Spleen (tissue), 11 donors: ENCODE results near the gene UBE2I. TPM values are rescaled to one million over a fixed set of nuclear protein-coding genes. Genes with fewer than 3 reads are reported as not detected.

Experiments
- DNase-seq: peaks from one replicate; pipeline ENCODE4 v3.0.0-alpha.2; 2020
- H3K27ac ChIP-seq, 8 donors: fragments of 200-600 bp; sonication (generic) in 7 of 8; 1 replicate in 4 of 8; 2 replicates in 4 of 8; pipeline versions ENCODE4 v1.5.0 to v1.8.0; 2016 to 2021; ENCODE audit warnings: inconsistent platforms in 4 of 8, mild to moderate bottlenecking in 4 of 8, moderate library complexity in 1 of 8
- H3K27me3 ChIP-seq, 7 donors: fragments of 200-600 bp; sonication (generic) in 6 of 7; replicated peaks in 1 of 7; 1 replicate in 4 of 7; 2 replicates in 3 of 7; pipeline versions ENCODE4 v1.5.0 to v1.8.0; 2016 to 2021; ENCODE audit warnings: inconsistent platforms in 3 of 7, mild to moderate bottlenecking in 1 of 7
- H3K36me3 ChIP-seq, 6 donors: fragments of 200-600 bp; sonication (generic) in 5 of 6; 1 replicate in 4 of 6; 2 replicates in 2 of 6; pipeline versions ENCODE4 v1.5.0 to v1.8.0; 2016 to 2021; ENCODE audit warnings: inconsistent platforms in 2 of 6
- H3K4me1 ChIP-seq, 6 donors: fragments of 200-600 bp; sonication (generic) in 5 of 6; 1 replicate in 3 of 6; 2 replicates in 3 of 6; pipeline versions ENCODE4 v1.5.0 to v1.8.0; 2016 to 2021; ENCODE audit warnings: inconsistent platforms in 3 of 6
- H3K4me3 ChIP-seq, 8 donors: fragments of 200-600 bp; sonication (generic) in 7 of 8; 1 replicate in 4 of 8; 2 replicates in 4 of 8; pipeline versions ENCODE4 v1.5.0 to v1.8.0; 2016 to 2021; ENCODE audit warnings: inconsistent platforms in 4 of 8, mild to moderate bottlenecking in 4 of 8, moderate library complexity in 2 of 8
- H3K9me3 ChIP-seq, 8 donors: fragments of 200-600 bp; sonication (generic) in 7 of 8; 1 replicate in 4 of 8; 2 replicates in 4 of 8; pipeline versions ENCODE4 v1.5.0 to v1.8.0; 2016 to 2021; ENCODE audit warnings: inconsistent platforms in 4 of 8
- POLR2A ChIP-seq, 3 donors: fragments of 450-650 bp; IDR thresholded peaks; one replicate each; pipeline ENCODE4 v1.5.1; 2017; ENCODE audit warnings: antibody characterized with exemption in 3 of 3, mild to moderate bottlenecking in 1 of 3
- POLR2AphosphoS5 ChIP-seq, 3 donors: sonication (generic); formaldehyde crosslinking; IDR thresholded peaks; one replicate each; pipeline ENCODE4 v1.5.1; 2017; ENCODE audit warnings: antibody characterized with exemption in 3 of 3
- WGBS, 5 donors: extraction: QIAGEN DNeasy Blood & Tissue Kit in 3 of 5; methylation state at CpG; one replicate each; pipeline versions ENCODE4 v1.1.5 to v1.1.7; 2013 to 2018; 5-methylcytosine and 5-hydroxymethylcytosine counted together
- intact Hi-C: fragments of 100-400 bp; cut with DNase I; formaldehyde crosslinking; loops from one replicate; pipeline ENCODE4 v1.15.0; 2023; ENCODE audit warnings: low total_unique reads
- polyA plus RNA-seq, 3 donors: library from polyadenylated mRNA; stranded (reverse); fragments of 200-250 nt; gene quantifications; one replicate each; pipeline ENCODE4 v1.2.1, GENCODE V29; 2013
- total RNA-seq, 7 donors: library from RNA; depleted of rRNA in 3 of 7; stranded (reverse); fragments of >200 nt in 3 of 7; fragmentation: NEBNext Ultra II Directional in 4 of 7; extraction: Animal tissue kit (Norgen Biotek cat#: 25700) in 4 of 7; gene quantifications; one replicate each; pipeline versions ENCODE4 v1.1.0 to v1.2.1, GENCODE V29; 2016 to 2021
- TF ChIP-seq, protein P1 (sequence below), 11 experiments: fragments of 200-600 bp in 7 of 11; fragments of 450-650 bp in 4 of 11; sonication (generic) in 4 of 11; IDR thresholded peaks in 8 of 11; conservative IDR thresholded peaks in 3 of 11; 1 replicate in 7 of 11; 2 replicates in 4 of 11; pipeline versions ENCODE4 v1.4.0 to v1.8.0; 2016 to 2021; ENCODE audit warnings: antibody characterized with exemption in 11 of 11, inconsistent platforms in 4 of 11, mild to moderate bottlenecking in 1 of 11
- donor health status: healthy with polysubstance abuse.
- donor health status: DM: no; HTN: no; CAD: no; lungs with moderate emphysema.
- donor health status: DM: no; HTN: no; CAD: no.
- donor health status: Bipolar disorder and iron deficiency.
- donor health status: healthy.
- donor health status: DM: no; HTN: no; CAD: no.
- donor health status: DM: yes; HTN: yes; CAD: no.

The UBE2I gene
- total and polyA plus RNA-seq, 10 donors, result 78.1 to 142 (median 119) TPM

- TF ChIP-seq POLR2A (IDR thresholded peaks at IDR 0.05) (no peak), POLR2AphosphoS5 (IDR thresholded peaks at IDR 0.05) (no peak)
- TF ChIP-seq, protein P1, sequence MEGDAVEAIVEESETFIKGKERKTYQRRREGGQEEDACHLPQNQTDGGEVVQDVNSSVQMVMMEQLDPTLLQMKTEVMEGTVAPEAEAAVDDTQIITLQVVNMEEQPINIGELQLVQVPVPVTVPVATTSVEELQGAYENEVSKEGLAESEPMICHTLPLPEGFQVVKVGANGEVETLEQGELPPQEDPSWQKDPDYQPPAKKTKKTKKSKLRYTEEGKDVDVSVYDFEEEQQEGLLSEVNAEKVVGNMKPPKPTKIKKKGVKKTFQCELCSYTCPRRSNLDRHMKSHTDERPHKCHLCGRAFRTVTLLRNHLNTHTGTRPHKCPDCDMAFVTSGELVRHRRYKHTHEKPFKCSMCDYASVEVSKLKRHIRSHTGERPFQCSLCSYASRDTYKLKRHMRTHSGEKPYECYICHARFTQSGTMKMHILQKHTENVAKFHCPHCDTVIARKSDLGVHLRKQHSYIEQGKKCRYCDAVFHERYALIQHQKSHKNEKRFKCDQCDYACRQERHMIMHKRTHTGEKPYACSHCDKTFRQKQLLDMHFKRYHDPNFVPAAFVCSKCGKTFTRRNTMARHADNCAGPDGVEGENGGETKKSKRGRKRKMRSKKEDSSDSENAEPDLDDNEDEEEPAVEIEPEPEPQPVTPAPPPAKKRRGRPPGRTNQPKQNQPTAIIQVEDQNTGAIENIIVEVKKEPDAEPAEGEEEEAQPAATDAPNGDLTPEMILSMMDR (IDR thresholded peaks at IDR 0.05 in 8 of 11, conservative IDR thresholded peaks at IDR 0.05 in 3 of 11), result no peak
- Histone ChIP-seq H3K9me3 (no peaks in the 10 kb centered on the region), H3K27ac (no peak overlapping the region), H3K27me3 (peaks cover 0 to 87% (median 45%) of the 10 kb centered on the region in 7 donors), H3K36me3 (no peaks in the 10 kb centered on the region), H3K4me3 (no peak overlapping the region), H3K4me1 (peaks cover 0 to 27% (median 6%) of the 10 kb centered on the region in 6 donors)
- WGBS, 5 donors, result 89 to 96% (median 92%) methylated on average over 7 of the region's 7 CpGs
- DNase-seq, result no peak
- intact Hi-C loops, result no loop called here
Observed at GRCh38 chr16:1274767-1275166, 34.7 kb upstream of the UBE2I start.

GRCh38 chr16:1275791-1276579 is 33.5 kb upstream of the UBE2I start:
- Histone ChIP-seq H3K27me3 (peaks cover 0 to 86% (median 45%) of the 10 kb centered on the region in 7 donors), H3K4me3 (no peak overlapping the region), H3K27ac (no peak overlapping the region), H3K9me3 (no peaks in the 10 kb centered on the region), H3K4me1 (peaks cover 0 to 27% (median 6%) of the 10 kb centered on the region in 6 donors), H3K36me3 (no peaks in the 10 kb centered on the region)
- 71 to 88% (median 78%) methylated on average over 9 to 30 of the region's 30 CpGs for WGBS, 5 donors
- no peak for TF ChIP-seq POLR2AphosphoS5 (IDR thresholded peaks at IDR 0.05)
- TF ChIP-seq, protein P1 (IDR thresholded peaks at IDR 0.05 in 8 of 11, conservative IDR thresholded peaks at IDR 0.05 in 3 of 11), result no peak
- intact Hi-C loops, result no loop called here
- no peak for DNase-seq

DNA sequence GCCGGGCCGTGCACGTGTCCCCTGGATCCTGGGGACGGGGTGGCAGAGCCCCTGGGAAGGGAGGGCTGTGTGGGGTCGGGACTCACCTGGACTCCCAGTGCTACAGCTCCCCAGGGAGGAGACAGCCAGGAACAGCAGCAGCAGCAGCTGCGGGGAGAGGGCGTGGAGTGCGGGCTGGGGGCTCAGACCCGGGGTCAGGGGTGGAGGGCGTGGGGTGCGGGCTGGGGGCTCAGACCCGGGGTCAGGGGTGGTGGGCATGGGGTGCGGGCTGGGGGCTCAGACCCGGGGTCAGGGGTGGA is 32.9 kb upstream of the UBE2I start:
- peaks cover 0 to 82% (median 42%) of the 10 kb centered on the region in 7 donors for H3K27me3 ChIP-seq
- intact Hi-C loops, result no loop called here
- no peak overlapping the region for H3K4me3 ChIP-seq
- no peaks in the 10 kb centered on the region for H3K36me3 ChIP-seq
- TF ChIP-seq POLR2AphosphoS5 (IDR thresholded peaks at IDR 0.05) (no peak), POLR2A (IDR thresholded peaks at IDR 0.05) (no peak)
- TF ChIP-seq, protein P1 (IDR thresholded peaks at IDR 0.05 in 8 of 11, conservative IDR thresholded peaks at IDR 0.05 in 3 of 11), result no peak
- DNase-seq, result no peak
- no peaks in the 10 kb centered on the region for H3K9me3 ChIP-seq
- WGBS, 5 donors, result 80 to 89% (median 85%) methylated on average over 1 to 14 of the region's 14 CpGs
- no peak overlapping the region for H3K27ac ChIP-seq
- H3K4me1 ChIP-seq, result peaks cover 0 to 25% (median 6%) of the 10 kb centered on the region in 6 donors

- intact Hi-C loops, result no loop called here
- Histone ChIP-seq H3K4me1 (peaks cover 0 to 22% (median 1%) of the 10 kb centered on the region in 6 donors), H3K27ac (no peak overlapping the region), H3K4me3 (no peak overlapping the region), H3K27me3 (peaks cover 0 to 80% (median 35%) of the 10 kb centered on the region in 7 donors), H3K36me3 (no peaks in the 10 kb centered on the region), H3K9me3 (no peaks in the 10 kb centered on the region)
- TF ChIP-seq POLR2A (IDR thresholded peaks at IDR 0.05) (no peak), POLR2AphosphoS5 (IDR thresholded peaks at IDR 0.05) (no peak)
- TF ChIP-seq, protein P1 (IDR thresholded peaks at IDR 0.05 in 8 of 11, conservative IDR thresholded peaks at IDR 0.05 in 3 of 11), result no peak
- WGBS, 5 donors, result 71 to 81% (median 78%) methylated on average over 8 to 19 of the region's 19 CpGs
- no peak for DNase-seq
Observed at GRCh38 chr16:1277151-1277598, 32.3 kb upstream of the UBE2I start.
